ENCODE measurements around the gene CASS4.
"Not testable (repeated sequence)": the region's sequence is repeated elsewhere in the genome, so short reads cannot be mapped to it uniquely, and the experiment has no call there.

DNA sequence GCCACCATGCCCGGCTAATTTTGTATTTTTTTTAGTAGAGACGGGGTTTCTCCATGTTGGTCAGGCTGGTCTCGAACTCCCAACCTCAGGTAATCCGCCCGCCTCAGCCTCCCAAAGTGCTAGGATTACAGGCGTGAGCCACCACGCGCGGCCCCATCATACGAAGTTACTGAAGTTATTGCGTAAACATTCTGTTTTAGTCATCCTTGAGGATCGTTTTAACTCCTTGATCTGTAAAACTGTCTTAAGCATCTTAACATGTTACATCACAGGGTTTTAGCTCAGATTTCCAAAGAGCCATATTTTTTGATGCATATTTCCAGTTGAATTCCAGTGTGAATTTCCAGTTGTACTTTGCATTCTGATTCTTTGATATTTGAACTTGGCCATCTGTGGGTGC is 6.7 kb upstream of the CASS4 start:
- not testable (repeated sequence) for TF ChIP-seq CTCF, POLR2A (IDR thresholded peaks at IDR 0.05)
